Purkinje cell (primary cell): ENCODE data around the gene PGRMC2. TPM values are rescaled to one million over a fixed set of nuclear protein-coding genes. Genes with fewer than 3 reads are reported as not detected.

Experiments used
- polyA plus RNA-seq: library from polyadenylated mRNA; unstranded; fragments of >200 nt; fragmentation: Nextera tagmentation; gene quantifications from 2 replicates; pipeline ENCODE4 v1.2.1, GENCODE V29; 2014

The PGRMC2 gene, protein sequence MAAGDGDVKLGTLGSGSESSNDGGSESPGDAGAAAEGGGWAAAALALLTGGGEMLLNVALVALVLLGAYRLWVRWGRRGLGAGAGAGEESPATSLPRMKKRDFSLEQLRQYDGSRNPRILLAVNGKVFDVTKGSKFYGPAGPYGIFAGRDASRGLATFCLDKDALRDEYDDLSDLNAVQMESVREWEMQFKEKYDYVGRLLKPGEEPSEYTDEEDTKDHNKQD
- 51.6 and 51.7 TPM in 2 replicates for polyA plus RNA-seq

DNA sequence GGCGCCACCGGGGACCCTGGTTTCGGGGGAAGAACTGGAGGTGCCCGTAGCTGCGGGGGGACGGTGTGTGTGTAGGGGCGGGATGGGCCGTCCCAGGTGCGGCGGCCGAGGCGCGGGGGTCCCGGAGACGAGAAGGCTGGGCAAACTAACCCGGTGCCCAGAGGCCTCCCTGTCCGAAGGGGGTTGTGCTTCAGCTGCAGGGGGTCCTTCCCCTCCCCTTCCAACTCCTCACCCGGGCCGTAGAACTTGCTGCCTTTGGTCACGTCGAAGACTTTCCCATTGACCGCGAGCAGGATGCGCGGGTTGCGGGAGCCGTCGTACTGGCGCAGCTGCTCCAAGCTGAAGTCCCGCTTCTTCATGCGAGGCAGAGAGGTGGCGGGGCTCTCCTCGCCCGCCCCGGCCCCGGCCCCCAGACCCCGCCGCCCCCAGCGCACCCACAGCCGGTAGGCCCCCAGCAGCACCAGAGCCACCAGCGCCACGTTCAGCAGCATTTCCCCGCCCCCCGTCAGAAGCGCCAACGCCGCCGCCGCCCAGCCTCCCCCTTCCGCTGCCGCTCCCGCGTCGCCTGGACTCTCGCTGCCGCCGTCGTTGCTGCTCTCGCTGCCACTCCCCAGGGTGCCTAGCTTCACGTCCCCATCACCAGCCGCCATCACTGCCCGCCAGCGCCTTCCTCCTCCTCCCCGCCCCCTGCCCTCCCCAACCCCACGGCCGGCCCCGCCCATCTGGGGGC lies at the start of gene PGRMC2:
Gene PGRMC2 (minus strand): TSS at position 673 of the 730 bp plus-strand sequence. CDS start 23 bp downstream, at position 650.

Other genes starting within 250 kb of the PGRMC2 start
- gene LARP1B, start 226.5 kb downstream of the PGRMC2 start, polyA plus RNA-seq: 19.7 and 22.3 TPM in 2 replicates